A549 (cell line): Measurements from ENCODE around the gene DYNC1H1. TPM values are rescaled to one million over a fixed set of nuclear protein-coding genes. Genes with fewer than 3 reads are reported as not detected.

Experiments
- ATAC-seq, 2 experiments: fragments of 200-7000 bp in 1 of 2; fragments of >200 bp in 1 of 2; cut with Nextera tagmentation in 1 of 2; cut with Tn5 transposase in 1 of 2; 3 replicates each; pipeline versions ENCODE4 v1.8.0 to v1.9.1; 2018 to 2020; ENCODE audit warnings: mild to moderate bottlenecking in 1 of 2, moderate library complexity in 1 of 2
- CTCF ChIA-PET: fragments of 300-600 bp; sonication (Branson Sonifier 250); formaldehyde crosslinking; extraction: SDS; loops from one replicate; lab custom pipeline; 2021; ENCODE audit warnings: antibody characterized with exemption, inconsistent platforms; lab: Yijun Ruan, JAX
- POLR2A ChIA-PET: fragments of 350-600 bp; formaldehyde crosslinking; extraction: SDS; loops from one replicate; lab custom pipeline; 2021; ENCODE audit warnings: antibody characterized with exemption, inconsistent platforms; lab: Yijun Ruan, JAX
- DNase-seq, 2 experiments: peaks; one replicate each; pipeline versions ENCODE4 v3.0.0 to v3.0.0-alpha.2; 2011 to 2016; ENCODE audit warnings: low read depth in 1 of 2, low spot score in 1 of 2
- FAIRE-seq: peaks from 2 replicates; lab custom pipeline; 2011; peaks lifted over from hg19 to GRCh38; lab: Jason Lieb, UNC
- H3K27ac ChIP-seq, 2 experiments: fragments of >200 bp; sonication (Bioruptor Twin); formaldehyde crosslinking; 3 replicates each; pipeline ENCODE4 v1.5.1; 2016 to 2017
- H3K4me1 ChIP-seq: fragments of >200 bp; sonication (Bioruptor Twin); formaldehyde crosslinking; 3 replicates; pipeline ENCODE4 v1.6.1; 2016
- H3K4me2 ChIP-seq: fragments of >200 bp; sonication (Bioruptor Twin); formaldehyde crosslinking; 3 replicates; pipeline ENCODE4 v1.6.1; 2016
- H3K4me3 ChIP-seq: fragments of >200 bp; sonication (Bioruptor Twin); formaldehyde crosslinking; 3 replicates; pipeline ENCODE4 v1.5.1; 2016
- H3K9me3 ChIP-seq: fragments of >200 bp; sonication (Bioruptor Twin); formaldehyde crosslinking; 3 replicates; pipeline ENCODE4 v1.6.1; 2016
- CBX8 ChIP-seq: fragments of 200-600 bp; sonication (generic); IDR thresholded peaks from 2 replicates; pipeline ENCODE4 v1.6.1; 2016
- CHD2 ChIP-seq: fragments of 150-350 bp; IDR thresholded peaks from 2 replicates; pipeline ENCODE4 v1.6.1; 2014; ENCODE audit warnings: low read length; ENCODE audit not compliant: partially characterized antibody
- CTCF ChIP-seq: fragments of >200 bp; sonication (Bioruptor Twin); formaldehyde crosslinking; IDR thresholded peaks from 3 replicates; pipeline ENCODE4 v1.5.1; 2016
- FOSB ChIP-seq: fragments of 250-450 bp; sonication (Bioruptor Pico); IDR thresholded peaks from 2 replicates; pipeline ENCODE4 v1.5.0; 2020; ENCODE audit warnings: mild to moderate bottlenecking, moderate library complexity
- FOXS1 ChIP-seq: fragments of 250-450 bp; sonication (Bioruptor Pico); IDR thresholded peaks from 2 replicates; pipeline ENCODE4 v1.5.0; 2020; ENCODE audit warnings: mild to moderate bottlenecking, moderate library complexity
- GATA3 ChIP-seq: IDR thresholded peaks from 2 replicates; pipeline ENCODE4 v1.6.1; 2012; ENCODE audit warnings: borderline replicate concordance
- HDAC2 ChIP-seq: fragments of 200-600 bp; sonication (generic); IDR thresholded peaks from 2 replicates; pipeline ENCODE4 v1.6.1; 2016
- HES2 ChIP-seq: fragments of >200 bp; sonication (Bioruptor Twin); formaldehyde crosslinking; IDR thresholded peaks from 2 replicates; pipeline ENCODE4 v1.6.1; 2016
- HEYL ChIP-seq: fragments of 250-450 bp; sonication (Bioruptor Pico); IDR thresholded peaks from 2 replicates; pipeline ENCODE4 v1.8.0; 2021; ENCODE audit warnings: mild to moderate bottlenecking, moderate library complexity
- JUN ChIP-seq, 2 experiments: fragments of >200 bp; sonication (Bioruptor Twin); formaldehyde crosslinking; IDR thresholded peaks; 2 replicates in 1 of 2; 3 replicates in 1 of 2; pipeline ENCODE4 v1.6.1; 2016 to 2017
- KDM1A ChIP-seq: fragments of 200-600 bp; sonication (generic); IDR thresholded peaks from 2 replicates; pipeline ENCODE4 v1.6.1; 2016; ENCODE audit warnings: low read depth, mild to moderate bottlenecking
- KDM5A ChIP-seq: fragments of 200-600 bp; sonication (generic); IDR thresholded peaks from 2 replicates; pipeline ENCODE4 v1.6.1; 2016; ENCODE audit warnings: antibody characterized with exemption, mild to moderate bottlenecking
- MAX ChIP-seq: IDR thresholded peaks from 2 replicates; pipeline ENCODE4 v1.6.1; 2012
- NFE2L2 ChIP-seq: fragments of 150-350 bp; conservative IDR thresholded peaks from 2 replicates; pipeline ENCODE4 v1.6.1; 2014; ENCODE audit warnings: low read length
- NR3C1 ChIP-seq: fragments of >200 bp; sonication (Bioruptor Twin); formaldehyde crosslinking; IDR thresholded peaks from 3 replicates; pipeline ENCODE4 v1.6.1; 2017
- RAD21 ChIP-seq, 2 experiments: fragments of >200 bp in 1 of 2; sonication (Bioruptor Twin) in 1 of 2; formaldehyde crosslinking in 1 of 2; IDR thresholded peaks in 1 of 2; conservative IDR thresholded peaks in 1 of 2; 2 replicates in 1 of 2; 3 replicates in 1 of 2; pipeline ENCODE4 v1.6.1; 2012 to 2018; ENCODE audit warnings: inconsistent platforms in 1 of 2
- RARB ChIP-seq: fragments of 250-450 bp; sonication (Bioruptor Pico); IDR thresholded peaks from 2 replicates; pipeline ENCODE4 v1.8.0; 2021; ENCODE audit warnings: mild to moderate bottlenecking, moderate library complexity
- RCOR1 ChIP-seq: fragments of 150-350 bp; IDR thresholded peaks from 2 replicates; pipeline ENCODE4 v1.6.1; 2014; ENCODE audit warnings: antibody characterized with exemption, low read length, low read depth
- SMC3 ChIP-seq: fragments of >200 bp; sonication (Bioruptor Twin); formaldehyde crosslinking; IDR thresholded peaks from 3 replicates; pipeline ENCODE4 v1.6.1; 2018; ENCODE audit warnings: inconsistent platforms
- SREBF2 ChIP-seq: fragments of 450-650 bp; IDR thresholded peaks from 2 replicates; pipeline ENCODE4 v1.6.1; 2014; ENCODE audit warnings: mild to moderate bottlenecking, moderate library complexity
- ZFP36 ChIP-seq: fragments of 450-650 bp; IDR thresholded peaks from 2 replicates; pipeline ENCODE4 v1.6.1; 2014; ENCODE audit warnings: borderline replicate concordance; ENCODE audit not compliant: partially characterized antibody
- ZNF302 ChIP-seq: fragments of 250-450 bp; sonication (Bioruptor Pico); IDR thresholded peaks from 2 replicates; pipeline ENCODE4 v1.9.0; 2021; ENCODE audit warnings: inconsistent platforms, mild to moderate bottlenecking, moderate library complexity
- WGBS: methylation state at CpG from one replicate; pipeline ENCODE4 v1.1.6; 2017; ENCODE audit errors: missing lambda C conversion rate; 5-methylcytosine and 5-hydroxymethylcytosine counted together
- polyA plus RNA-seq, 4 experiments: library from polyadenylated mRNA; depleted of rRNA in 3 of 4; stranded (reverse); fragments of >200 nt; fragmentation: RNase III in 1 of 4; extraction: RNeasy Plus Mini Kit Qiagen cat#74134 plus additional on column Dnase treatment in 1 of 4; gene quantifications; 2 replicates in 3 of 4; 3 replicates in 1 of 4; pipeline ENCODE4 v1.2.3, GENCODE V29; 2011 to 2017
- TF ChIP-seq, protein P1 (sequence below): IDR thresholded peaks from 2 replicates; pipeline ENCODE4 v1.6.1; 2012; ENCODE audit warnings: low read depth, borderline replicate concordance

Gene DYNC1H1
- polyA plus RNA-seq, 2 of the 4 experiments (the other 2 are of a cell fraction): 177 to 187 TPM

DNA sequence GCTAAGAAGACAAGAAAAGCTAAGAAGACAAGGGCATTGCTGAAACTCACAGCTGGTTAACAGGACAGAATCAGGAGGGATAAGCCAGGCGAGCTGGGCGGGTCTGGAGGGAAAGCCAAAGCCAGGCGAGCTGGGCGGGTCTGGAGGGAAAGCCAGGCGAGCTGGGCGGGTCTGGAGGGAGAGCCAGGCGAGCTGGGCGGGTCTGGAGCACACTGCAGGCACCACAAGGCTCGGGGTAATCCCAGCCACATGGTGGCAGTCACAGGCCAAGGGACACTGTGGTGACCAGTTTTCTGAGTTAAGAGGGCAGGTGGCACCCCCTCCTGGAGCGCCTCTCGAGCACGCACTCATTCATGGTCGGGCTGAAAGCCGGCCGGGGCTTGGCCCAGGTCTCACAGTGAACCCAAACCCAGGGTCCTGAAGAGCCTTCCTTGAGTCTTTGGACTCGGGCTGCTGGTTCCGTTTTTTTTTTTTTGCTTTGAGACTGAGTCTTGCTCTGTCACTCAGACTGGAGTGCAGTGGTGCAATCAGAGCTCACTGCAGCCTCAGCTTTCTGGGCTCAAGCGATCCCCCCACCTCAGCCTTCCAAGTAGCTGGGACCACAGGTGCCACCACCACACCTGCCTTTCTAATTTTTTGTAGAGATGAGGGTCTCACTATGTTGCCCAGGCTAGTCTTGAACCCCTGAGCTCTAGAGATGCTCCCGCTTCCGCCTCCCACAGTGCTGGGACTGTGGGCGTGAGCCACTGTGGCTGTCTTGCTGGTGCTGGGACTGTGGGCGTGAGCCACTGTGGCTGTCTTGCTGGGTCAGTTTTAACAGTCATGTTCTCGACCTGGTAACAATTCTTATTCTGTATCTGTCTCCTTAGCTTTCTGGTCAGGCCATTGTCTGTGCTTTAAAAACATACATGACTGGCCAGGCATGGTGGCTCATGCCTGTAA is 82.2 kb downstream of the DYNC1H1 start:
- H3K9me3 ChIP-seq: no peaks in the 10 kb centered on the region
- TF ChIP-seq RAD21 (conservative IDR thresholded peaks at IDR 0.05 in 1 of 2, IDR thresholded peaks at IDR 0.05 in 1 of 2): peak; percentile 38 to 58; a peak in 4 of 5 replicates
- TF ChIP-seq HES2: no peak
- TF ChIP-seq SMC3: peak; percentile 42; the same call in 2 of the 3 replicates
- peak; percentile 36 for TF ChIP-seq CTCF
- H3K27ac ChIP-seq: no peak overlapping the region
- no peak overlapping the region for H3K4me2 ChIP-seq
- ChIA-PET CTCF (interaction anchor here (0.6 to 2.4 kb wide), 14 partner anchors 8 to 1664 kb away, joined by 3 to 15 read pairs (median 4); no protein-coding TSS in a partner anchor), POLR2A (interaction anchor here (0.7 to 1.4 kb wide), 2 partner anchors 41 to 43 kb away, joined by 3 read pairs; no protein-coding TSS in a partner anchor)
- ATAC-seq (peak; percentile 77 to 87), DNase-seq (peak; percentile 58 to 81), FAIRE-seq (no peak)
- WGBS: 73% methylated on average over 23 of the region's 23 CpGs
- no peak overlapping the region for H3K4me3 ChIP-seq
- H3K4me1 ChIP-seq: no peaks in the 10 kb centered on the region

DNA sequence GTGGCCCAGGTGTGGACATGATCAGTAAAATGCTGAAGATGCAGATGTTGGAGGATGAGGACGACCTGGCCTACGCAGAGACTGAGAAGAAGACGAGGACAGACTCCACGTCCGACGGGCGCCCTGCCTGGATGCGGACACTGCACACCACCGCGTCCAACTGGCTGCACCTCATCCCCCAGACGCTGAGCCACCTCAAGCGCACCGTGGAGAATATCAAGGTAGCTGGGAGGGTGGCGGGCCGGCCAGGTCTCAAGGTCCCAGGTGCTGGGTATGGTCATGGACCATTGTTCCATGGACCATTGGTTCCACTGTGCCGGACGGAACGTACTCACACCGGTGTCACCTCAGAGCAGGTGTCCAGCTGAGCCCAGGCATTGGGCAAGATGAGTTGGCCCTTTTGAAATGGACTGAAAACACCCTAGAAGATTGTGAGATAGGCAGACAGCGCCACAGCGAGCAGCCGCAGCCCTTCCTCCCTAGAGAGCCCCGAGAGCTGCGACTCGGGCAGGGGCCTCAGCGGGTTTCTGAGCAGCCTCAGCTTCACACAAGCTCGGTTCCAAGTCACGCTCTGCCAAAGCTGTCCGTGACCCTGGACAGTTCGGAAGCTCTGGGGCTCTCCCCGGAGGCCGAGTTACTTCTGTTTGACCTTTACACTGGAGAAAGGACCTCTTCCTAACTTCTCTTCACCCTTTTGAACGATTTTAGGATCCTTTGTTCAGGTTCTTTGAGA is 83.6 kb downstream of the DYNC1H1 start:
- TF ChIP-seq RAD21 (conservative IDR thresholded peaks at IDR 0.05 in 1 of 2, IDR thresholded peaks at IDR 0.05 in 1 of 2): no peak
- TF ChIP-seq KDM5A: no peak
- TF ChIP-seq NFE2L2: no peak
- TF ChIP-seq FOSB: no peak
- TF ChIP-seq NR3C1: no peak
- TF ChIP-seq CTCF: no peak
- TF ChIP-seq HEYL (CRISPR knock-in tag): no peak
- TF ChIP-seq ZFP36: no peak
- TF ChIP-seq GATA3: no peak
- no peak for TF ChIP-seq KDM1A
- no peak for TF ChIP-seq CHD2
- FAIRE-seq (no peak), ATAC-seq (no peak), DNase-seq (no peak)
- H3K4me1 ChIP-seq: no peaks in the 10 kb centered on the region
- no peak overlapping the region for H3K4me2 ChIP-seq
- 92% methylated on average over 30 of the region's 33 CpGs for WGBS
- CTCF ChIA-PET: interaction anchor here (0.9 to 4.1 kb wide), 7 partner anchors 12 to 1492 kb away, joined by 3 to 22 read pairs (median 11); no protein-coding TSS in a partner anchor
- no peak overlapping the region for H3K4me3 ChIP-seq
- H3K27ac ChIP-seq: no peak overlapping the region
- POLR2A ChIA-PET: no interaction called here
- H3K9me3 ChIP-seq: no peaks in the 10 kb centered on the region

DNA sequence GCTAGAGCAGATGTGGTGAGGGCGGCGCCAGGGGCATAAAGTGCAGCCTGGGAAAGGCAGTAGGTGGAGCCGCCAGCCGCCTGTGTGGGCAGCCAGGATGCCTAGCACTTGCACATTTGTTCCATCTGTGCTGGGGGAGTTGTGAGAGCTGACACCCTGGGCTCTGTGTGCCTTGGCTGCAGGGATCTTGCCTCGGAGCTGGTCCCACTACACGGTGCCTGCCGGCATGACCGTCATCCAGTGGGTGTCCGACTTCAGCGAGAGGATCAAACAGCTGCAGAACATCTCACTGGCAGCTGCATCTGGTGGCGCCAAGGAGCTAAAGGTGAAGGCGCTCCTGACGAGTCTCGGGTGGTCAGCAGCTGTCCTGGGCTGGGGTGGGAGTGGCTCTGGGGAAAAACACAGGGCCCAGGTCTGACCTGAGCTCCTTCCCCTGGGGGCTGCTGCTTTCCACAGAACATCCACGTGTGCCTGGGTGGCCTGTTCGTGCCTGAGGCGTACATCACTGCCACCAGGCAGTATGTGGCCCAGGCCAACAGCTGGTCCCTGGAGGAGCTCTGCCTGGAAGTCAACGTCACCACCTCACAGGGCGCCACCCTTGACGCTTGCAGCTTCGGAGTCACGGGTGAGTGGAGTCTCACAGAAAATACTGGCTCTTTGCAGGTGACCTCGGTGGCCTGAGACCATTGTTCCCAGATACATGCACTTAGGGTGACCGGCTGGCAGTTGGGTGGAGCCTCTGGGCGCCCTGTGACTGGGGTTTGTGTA is 85.1 kb downstream of the DYNC1H1 start:
- WGBS: 94% methylated on average over 25 of the region's 25 CpGs
- H3K4me1 ChIP-seq: no peaks in the 10 kb centered on the region
- FAIRE-seq (no peak), ATAC-seq (peak; percentile 3 to 5; a peak in 1 of 6 replicates), DNase-seq (no peak)
- H3K9me3 ChIP-seq: no peaks in the 10 kb centered on the region
- ChIA-PET CTCF (interaction anchor here (0.6 to 4.1 kb wide), 10 partner anchors 9 to 342 kb away, joined by 3 to 22 read pairs (median 4); no protein-coding TSS in a partner anchor), POLR2A (no interaction called here)
- H3K4me2 ChIP-seq: no peak overlapping the region
- H3K4me3 ChIP-seq: no peak overlapping the region
- H3K27ac ChIP-seq: no peak overlapping the region
- TF ChIP-seq RAD21 (conservative IDR thresholded peaks at IDR 0.05 in 1 of 2, IDR thresholded peaks at IDR 0.05 in 1 of 2) (no peak), JUN (IDR thresholded peaks at IDR 0.05) (no peak), RARB (no peak), RCOR1 (no peak), KDM5A (no peak), CBX8 (no peak), MAX (no peak), ZNF302 (CRISPR knock-in tag) (no peak), KDM1A (no peak), GATA3 (no peak), CHD2 (no peak), FOXS1 (CRISPR knock-in tag) (no peak), SREBF2 (no peak), HDAC2 (no peak), HES2 (no peak)
- TF ChIP-seq, protein P1, sequence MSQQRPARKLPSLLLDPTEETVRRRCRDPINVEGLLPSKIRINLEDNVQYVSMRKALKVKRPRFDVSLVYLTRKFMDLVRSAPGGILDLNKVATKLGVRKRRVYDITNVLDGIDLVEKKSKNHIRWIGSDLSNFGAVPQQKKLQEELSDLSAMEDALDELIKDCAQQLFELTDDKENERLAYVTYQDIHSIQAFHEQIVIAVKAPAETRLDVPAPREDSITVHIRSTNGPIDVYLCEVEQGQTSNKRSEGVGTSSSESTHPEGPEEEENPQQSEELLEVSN: no peak
